ENCODE data around the gene CETP. TPM values are rescaled to one million over a fixed set of nuclear protein-coding genes. Genes with fewer than 3 reads are reported as not detected.

CETP gene
- total RNA-seq, 1 donor from 2014 or later: 3.1 TPM

DNA sequence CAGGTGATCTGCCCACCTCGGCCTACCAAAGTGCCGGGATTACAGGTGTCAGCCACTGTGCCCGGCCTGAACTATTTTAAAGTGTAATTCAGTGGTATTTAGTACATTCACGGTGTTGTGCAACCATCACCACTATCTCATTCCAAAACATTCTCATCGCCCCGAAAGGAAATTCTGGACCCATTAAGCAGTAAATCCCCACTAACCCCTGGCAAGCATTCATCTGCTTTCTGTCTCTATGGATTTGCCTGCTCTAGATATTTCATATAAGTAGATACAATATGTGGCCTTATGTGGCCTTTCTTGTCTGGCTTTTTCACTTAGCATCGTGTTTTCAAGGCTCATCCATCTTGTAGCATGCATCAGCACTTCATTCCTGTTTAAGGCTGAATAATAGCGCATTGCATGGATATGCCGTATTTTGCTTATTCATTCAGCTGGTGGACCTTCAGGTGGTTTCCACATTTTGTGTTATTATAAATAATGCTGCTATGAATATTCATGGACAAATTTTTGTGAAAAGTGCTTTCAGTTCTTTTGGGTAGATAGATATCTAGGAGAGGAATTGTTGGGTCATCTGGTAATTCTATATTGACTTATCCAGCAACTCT, 38.2 kb upstream of the CETP start:
- Histone ChIP-seq H3K9ac (ENCODE audit: low read depth in 1 of 3, low read length in 3 of 3) (no peak overlapping the region), H3K9me3 (ENCODE audit: control insufficient read depth in 3 of 3, low read length in 3 of 3) (no peaks in the 10 kb centered on the region), H3K27me3 (ENCODE audit: control insufficient read depth in 3 of 3, insufficient read depth in 3 of 3, low read length in 3 of 3) (no peaks in the 10 kb centered on the region), H3K27ac (ENCODE audit: low read depth, low read length) (no peak overlapping the region), H3K36me3 (ENCODE audit: control insufficient read depth in 3 of 3, insufficient read depth in 3 of 3, low read length in 3 of 3) (no peaks in the 10 kb centered on the region), H3K4me3 (ENCODE audit: low read length in 3 of 3) (no peak overlapping the region), H3K4me1 (ENCODE audit: control insufficient read depth in 3 of 3, insufficient read depth in 3 of 3, low read length in 3 of 3) (no peaks in the 10 kb centered on the region)

DNA sequence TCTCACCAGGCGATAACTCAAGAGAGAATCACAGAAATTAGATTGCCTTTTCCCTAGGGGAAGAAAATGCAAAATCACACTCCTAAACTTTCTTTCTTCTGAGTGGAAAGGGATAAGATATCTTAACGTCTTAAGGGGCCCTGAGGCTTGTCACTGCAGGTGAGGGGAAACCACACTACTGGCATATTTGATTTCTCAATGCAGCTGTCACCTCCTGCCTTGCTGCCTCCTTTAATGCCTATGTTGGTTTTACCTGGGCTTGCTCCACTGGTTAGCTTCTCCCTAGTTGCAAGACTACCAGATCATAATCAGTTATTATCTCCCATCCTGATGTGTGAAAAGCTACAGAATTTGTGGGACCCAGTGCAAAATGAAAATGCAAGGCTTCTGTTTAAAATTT, 34.3 kb upstream of the CETP start:
- H3K9me3 ChIP-seq (ENCODE audit: control insufficient read depth in 3 of 3, low read length in 3 of 3): no peaks in the 10 kb centered on the region
- no peak overlapping the region for H3K9ac ChIP-seq (ENCODE audit: low read depth in 1 of 3, low read length in 3 of 3)
- peaks cover 0 to under 1% (median 0%) of the 10 kb centered on the region in 3 donors for H3K36me3 ChIP-seq (ENCODE audit: control insufficient read depth in 3 of 3, insufficient read depth in 3 of 3, low read length in 3 of 3)
- H3K27ac ChIP-seq (ENCODE audit: low read depth, low read length): no peak overlapping the region
- H3K4me3 ChIP-seq (ENCODE audit: low read length in 3 of 3): no peak overlapping the region
- no peaks in the 10 kb centered on the region for H3K27me3 ChIP-seq (ENCODE audit: control insufficient read depth in 3 of 3, insufficient read depth in 3 of 3, low read length in 3 of 3)
- peaks cover 4 to 6% (median 4%) of the 10 kb centered on the region in 3 donors for H3K4me1 ChIP-seq (ENCODE audit: control insufficient read depth in 3 of 3, insufficient read depth in 3 of 3, low read length in 3 of 3)

DNA sequence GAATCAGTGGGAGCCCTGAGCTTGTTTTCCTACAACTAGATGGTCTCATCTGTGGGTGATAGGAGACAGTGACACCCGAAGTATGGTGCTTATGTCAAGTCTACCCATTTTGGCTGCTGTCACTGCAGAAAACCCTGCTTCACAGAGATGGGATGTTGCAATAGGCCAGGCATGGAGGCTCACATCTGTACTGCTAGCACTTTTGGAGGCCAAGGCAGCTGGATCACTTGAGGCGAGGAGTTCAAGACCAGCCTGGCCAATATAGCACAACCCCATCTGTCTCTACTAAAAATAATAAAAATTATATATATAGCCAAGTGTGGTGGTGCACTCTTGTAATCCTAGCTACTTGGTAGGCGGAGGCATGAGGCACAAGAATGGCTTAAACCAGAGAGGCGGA, 32.1 kb upstream of the CETP start:
- Histone ChIP-seq H3K27ac (ENCODE audit: low read depth, low read length) (no peak overlapping the region), H3K27me3 (ENCODE audit: control insufficient read depth in 3 of 3, insufficient read depth in 3 of 3, low read length in 3 of 3) (no peaks in the 10 kb centered on the region), H3K9me3 (ENCODE audit: control insufficient read depth in 3 of 3, low read length in 3 of 3) (no peaks in the 10 kb centered on the region), H3K4me3 (ENCODE audit: low read length in 3 of 3) (no peak overlapping the region), H3K36me3 (ENCODE audit: control insufficient read depth in 3 of 3, insufficient read depth in 3 of 3, low read length in 3 of 3) (peaks cover 0 to 2% (median 0%) of the 10 kb centered on the region in 3 donors), H3K9ac (ENCODE audit: low read depth in 1 of 3, low read length in 3 of 3) (no peak overlapping the region), H3K4me1 (ENCODE audit: control insufficient read depth in 3 of 3, insufficient read depth in 3 of 3, low read length in 3 of 3) (peaks cover 11 to 18% (median 13%) of the 10 kb centered on the region in 3 donors)

DNA sequence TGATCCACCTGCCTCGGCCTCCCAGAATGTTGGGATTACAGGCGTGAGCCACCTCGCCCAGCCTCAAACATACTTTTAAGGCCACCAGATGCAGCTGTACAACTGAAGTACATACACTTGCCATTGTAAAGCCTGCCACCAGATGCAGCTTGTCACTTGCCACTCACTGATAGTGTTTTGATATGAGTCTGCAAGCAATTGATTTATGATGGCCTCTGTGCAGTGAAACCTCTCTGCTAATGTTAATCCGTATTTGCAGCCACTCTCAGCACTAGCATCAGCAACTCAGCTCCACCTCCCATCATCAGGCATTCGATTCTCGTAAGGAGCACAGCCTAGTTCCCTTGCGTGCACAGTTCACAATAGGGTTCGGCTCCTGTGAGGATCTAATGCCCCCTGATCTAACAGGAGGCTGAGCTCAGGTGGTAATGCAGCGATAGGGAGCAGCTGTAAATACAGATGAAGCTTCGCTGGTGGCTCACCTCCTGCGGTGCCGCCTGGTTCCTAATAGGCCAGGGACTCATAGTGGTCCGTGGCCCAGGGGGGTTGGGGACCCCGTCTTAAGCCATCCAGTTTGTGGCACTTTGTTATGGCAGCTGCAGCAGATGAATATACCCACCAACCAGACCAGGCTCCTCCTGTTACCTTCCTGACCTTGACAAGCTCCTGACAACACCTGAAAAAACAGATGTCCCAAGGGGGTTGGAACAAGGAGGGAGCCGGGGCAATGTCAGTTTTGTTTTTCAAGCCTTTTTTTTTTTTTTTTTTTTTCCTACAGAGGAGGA, 31.1 kb upstream of the CETP start:
- no peaks in the 10 kb centered on the region for H3K9me3 ChIP-seq (ENCODE audit: control insufficient read depth in 3 of 3, low read length in 3 of 3)
- H3K4me3 ChIP-seq (ENCODE audit: low read length in 3 of 3): no peak overlapping the region
- peak overlapping the region; percentile 98 for H3K27ac ChIP-seq (ENCODE audit: low read depth, low read length)
- H3K9ac ChIP-seq (ENCODE audit: low read depth in 1 of 3, low read length in 3 of 3): peak overlapping the region in 1 of 3 donors; percentile 100
- peaks cover 7 to 8% (median 8%) of the 10 kb centered on the region in 3 donors for H3K36me3 ChIP-seq (ENCODE audit: control insufficient read depth in 3 of 3, insufficient read depth in 3 of 3, low read length in 3 of 3)
- peaks cover 19 to 26% (median 21%) of the 10 kb centered on the region in 3 donors for H3K4me1 ChIP-seq (ENCODE audit: control insufficient read depth in 3 of 3, insufficient read depth in 3 of 3, low read length in 3 of 3)
- H3K27me3 ChIP-seq (ENCODE audit: control insufficient read depth in 3 of 3, insufficient read depth in 3 of 3, low read length in 3 of 3): no peaks in the 10 kb centered on the region

DNA sequence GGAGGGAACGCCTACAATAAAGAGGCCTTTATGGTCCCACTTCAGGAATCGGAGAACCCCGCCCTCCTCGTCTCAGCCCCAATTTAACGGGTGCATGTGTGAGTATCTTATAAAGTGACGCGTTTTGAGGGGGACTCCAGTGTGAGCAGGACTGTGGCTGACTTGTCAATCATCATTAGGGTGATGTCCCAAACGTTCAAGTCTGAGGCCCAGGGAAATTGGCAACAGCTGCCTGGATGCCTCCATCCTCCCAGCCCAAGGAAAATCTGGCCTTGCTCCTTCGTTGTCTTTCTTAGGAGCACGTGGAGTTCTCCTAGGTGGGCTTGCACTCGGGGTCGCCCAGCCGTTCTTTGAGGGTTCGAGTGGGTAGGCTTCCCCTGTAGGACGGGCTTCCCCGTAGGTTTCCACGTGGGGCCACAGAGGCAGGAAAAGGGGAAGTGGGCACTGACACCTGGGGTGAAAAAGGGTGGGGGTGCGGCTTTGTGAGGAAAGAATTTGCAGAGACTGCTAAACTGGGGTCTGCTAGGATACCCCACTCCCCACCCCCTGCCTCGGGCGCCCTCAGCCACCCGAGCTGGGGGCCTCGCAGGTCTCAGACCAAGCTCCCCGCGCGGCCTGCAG, 30.4 kb upstream of the CETP start:
- peak overlapping the region; percentile 98 for H3K27ac ChIP-seq (ENCODE audit: low read depth, low read length)
- no peaks in the 10 kb centered on the region for H3K27me3 ChIP-seq (ENCODE audit: control insufficient read depth in 3 of 3, insufficient read depth in 3 of 3, low read length in 3 of 3)
- H3K36me3 ChIP-seq (ENCODE audit: control insufficient read depth in 3 of 3, insufficient read depth in 3 of 3, low read length in 3 of 3): peaks cover 11 to 15% (median 13%) of the 10 kb centered on the region in 3 donors
- peak overlapping the region; percentile 64 to 82 (median 77) for H3K4me3 ChIP-seq (ENCODE audit: low read length in 3 of 3)
- H3K9ac ChIP-seq (ENCODE audit: low read depth in 1 of 3, low read length in 3 of 3): peak overlapping the region; percentile 84 to 100 (median 88)
- no peaks in the 10 kb centered on the region for H3K9me3 ChIP-seq (ENCODE audit: control insufficient read depth in 3 of 3, low read length in 3 of 3)
- H3K4me1 ChIP-seq (ENCODE audit: control insufficient read depth in 3 of 3, insufficient read depth in 3 of 3, low read length in 3 of 3): peaks cover 19 to 31% (median 22%) of the 10 kb centered on the region in 3 donors

DNA sequence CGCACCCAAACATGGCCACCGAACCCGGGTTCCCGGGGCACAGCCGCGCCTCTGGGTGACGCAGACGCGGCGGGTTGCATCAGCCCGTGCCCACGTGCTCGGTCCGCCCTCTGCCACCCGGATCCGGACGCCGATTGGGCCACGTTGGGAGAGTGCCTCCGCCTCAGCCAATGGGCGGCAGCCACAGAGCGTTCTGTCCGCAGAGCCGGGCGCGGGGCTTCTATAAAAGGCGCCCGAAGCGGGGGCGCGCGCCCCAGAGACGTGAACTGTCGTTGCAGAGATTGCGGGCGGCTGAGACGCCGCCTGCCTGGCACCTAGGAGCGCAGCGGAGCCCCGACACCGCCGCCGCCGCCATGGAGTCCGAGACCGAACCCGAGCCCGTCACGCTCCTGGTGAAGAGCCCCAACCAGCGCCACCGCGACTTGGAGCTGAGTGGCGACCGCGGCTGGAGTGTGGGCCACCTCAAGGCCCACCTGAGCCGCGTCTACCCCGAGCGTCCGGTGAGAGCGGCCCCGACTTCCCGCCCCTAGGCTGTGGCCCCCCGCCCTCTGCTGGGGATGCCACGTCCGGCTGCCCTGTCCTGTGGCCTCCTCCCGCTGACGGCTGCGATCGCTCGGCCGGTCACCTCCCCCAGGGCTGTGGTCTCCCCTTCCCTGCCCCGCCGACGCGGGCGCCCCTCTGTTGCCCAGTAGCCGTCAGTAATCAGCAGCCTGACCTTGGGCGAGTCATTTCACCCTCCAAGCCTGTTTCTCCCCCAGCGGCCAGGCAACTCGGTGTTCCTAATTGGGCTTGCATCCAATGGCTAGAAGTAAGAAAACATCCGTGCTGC, 29.6 kb upstream of the CETP start, which contains the start of gene HERPUD1:
TSS of gene HERPUD1 (plus strand) at position 251 of the 829 bp plus-strand sequence. CDS start at position 354, 103 bp downstream.
- Histone ChIP-seq H3K9me3 (ENCODE audit: control insufficient read depth in 3 of 3, low read length in 3 of 3) (no peaks in the 10 kb centered on the region), H3K4me1 (ENCODE audit: control insufficient read depth in 3 of 3, insufficient read depth in 3 of 3, low read length in 3 of 3) (peaks cover 19 to 31% (median 25%) of the 10 kb centered on the region in 3 donors), H3K36me3 (ENCODE audit: control insufficient read depth in 3 of 3, insufficient read depth in 3 of 3, low read length in 3 of 3) (peaks cover 19 to 22% (median 20%) of the 10 kb centered on the region in 3 donors), H3K27ac (ENCODE audit: low read depth, low read length) (peak within 1 kb of the TSS; percentile 98), H3K4me3 (ENCODE audit: low read length in 3 of 3) (peak within 1 kb of the TSS; percentile 95 to 98 (median 97)), H3K9ac (ENCODE audit: low read depth in 1 of 3, low read length in 3 of 3) (peak within 1 kb of the TSS; percentile 95 to 100 (median 98)), H3K27me3 (ENCODE audit: control insufficient read depth in 3 of 3, insufficient read depth in 3 of 3, low read length in 3 of 3) (no peaks in the 10 kb centered on the region)

DNA sequence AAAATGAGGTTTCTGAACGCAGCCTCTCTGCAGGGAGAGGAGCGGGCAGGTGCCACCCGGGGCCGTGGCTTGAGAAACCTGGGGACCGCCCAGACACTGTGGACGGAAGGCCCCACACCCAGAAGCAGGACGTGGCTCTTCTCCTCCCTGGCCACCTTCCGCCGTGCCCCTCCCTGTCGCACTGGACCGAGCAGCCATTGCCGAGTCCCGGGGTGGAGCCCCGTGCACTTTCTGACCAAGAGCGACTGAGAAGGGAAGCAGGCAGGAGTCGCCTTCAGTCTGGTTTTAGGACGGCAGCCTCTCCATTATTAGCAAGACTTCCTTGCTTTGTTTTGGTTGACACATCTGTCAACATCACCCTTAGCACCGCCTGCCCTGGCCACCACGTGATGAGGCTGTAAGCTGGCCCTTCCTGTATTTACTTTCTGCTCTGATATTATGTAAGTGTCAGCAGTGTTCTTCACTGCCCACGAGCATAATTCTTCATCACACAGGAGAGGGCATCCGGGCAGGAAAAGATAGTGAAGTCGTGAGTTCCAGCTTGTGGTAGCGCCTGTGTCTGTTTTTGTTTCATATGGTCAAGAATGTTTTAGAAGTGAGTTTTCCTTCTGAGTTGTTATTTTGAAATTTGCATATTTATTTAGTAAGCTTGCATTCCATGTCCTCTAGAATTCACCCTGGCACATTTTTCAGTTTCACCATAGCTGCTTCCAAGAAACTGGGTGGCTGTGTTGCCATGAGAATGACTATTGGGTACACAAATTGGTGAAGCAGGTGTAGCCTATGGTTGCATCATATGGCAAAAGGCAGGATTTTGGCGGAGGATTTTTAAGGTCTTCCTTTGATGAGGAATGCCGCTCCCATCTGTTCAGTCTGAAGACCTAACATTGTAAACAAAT, 28.8 kb upstream of the CETP start:
- H3K36me3 ChIP-seq (ENCODE audit: control insufficient read depth in 3 of 3, insufficient read depth in 3 of 3, low read length in 3 of 3): peaks cover 24 to 30% (median 25%) of the 10 kb centered on the region in 3 donors
- H3K27me3 ChIP-seq (ENCODE audit: control insufficient read depth in 3 of 3, insufficient read depth in 3 of 3, low read length in 3 of 3): no peaks in the 10 kb centered on the region
- H3K9me3 ChIP-seq (ENCODE audit: control insufficient read depth in 3 of 3, low read length in 3 of 3): no peaks in the 10 kb centered on the region
- H3K4me3 ChIP-seq (ENCODE audit: low read length in 3 of 3): peak overlapping the region; percentile 95 to 98 (median 97)
- peaks cover 19 to 31% (median 25%) of the 10 kb centered on the region in 3 donors for H3K4me1 ChIP-seq (ENCODE audit: control insufficient read depth in 3 of 3, insufficient read depth in 3 of 3, low read length in 3 of 3)
- peak overlapping the region; percentile 98 for H3K27ac ChIP-seq (ENCODE audit: low read depth, low read length)
- H3K9ac ChIP-seq (ENCODE audit: low read depth in 1 of 3, low read length in 3 of 3): peak overlapping the region; percentile 95 to 100 (median 98)

DNA sequence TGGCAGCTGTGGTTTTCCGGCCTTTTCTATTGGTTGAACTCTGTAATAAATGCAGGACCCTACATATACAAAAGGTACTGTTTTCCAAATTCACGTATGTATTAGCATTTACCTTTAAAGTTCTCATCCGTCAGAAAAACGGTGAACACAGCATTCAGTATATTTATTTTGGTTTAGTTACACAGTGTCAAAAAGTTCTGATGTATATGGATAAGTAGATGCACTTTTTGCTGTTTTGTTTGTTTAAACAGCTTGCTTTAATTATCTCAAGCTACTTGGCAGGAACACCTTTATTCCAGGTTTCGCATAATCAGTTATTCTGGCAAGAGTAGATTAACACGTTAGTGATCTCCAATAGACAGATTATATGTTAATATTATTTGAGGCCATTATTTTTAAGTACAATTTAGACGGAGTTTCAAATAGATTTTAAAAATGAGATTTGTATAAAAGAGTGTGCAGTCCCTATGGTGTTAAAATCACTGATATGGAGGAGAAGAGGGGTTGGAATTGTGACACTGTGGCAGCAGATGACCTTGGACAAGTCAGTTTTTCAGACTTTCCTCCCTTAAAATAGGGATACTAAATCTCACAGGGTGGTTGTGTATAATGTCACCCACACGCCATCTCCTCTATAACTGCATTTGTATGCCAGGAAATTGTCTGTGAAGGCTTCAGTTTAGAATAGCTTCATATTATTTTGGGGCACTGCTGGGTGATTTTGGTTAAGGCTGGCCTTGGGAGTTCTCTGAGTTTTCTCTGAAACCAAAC, 27.7 kb upstream of the CETP start:
- Histone ChIP-seq H3K27ac (ENCODE audit: low read depth, low read length) (peak overlapping the region; percentile 98), H3K9ac (ENCODE audit: low read depth in 1 of 3, low read length in 3 of 3) (peak overlapping the region; percentile 95 to 100 (median 98)), H3K9me3 (ENCODE audit: control insufficient read depth in 3 of 3, low read length in 3 of 3) (no peaks in the 10 kb centered on the region), H3K4me1 (ENCODE audit: control insufficient read depth in 3 of 3, insufficient read depth in 3 of 3, low read length in 3 of 3) (peaks cover 23 to 31% (median 25%) of the 10 kb centered on the region in 3 donors), H3K4me3 (ENCODE audit: low read length in 3 of 3) (peak overlapping the region; percentile 95 to 98 (median 97)), H3K36me3 (ENCODE audit: control insufficient read depth in 3 of 3, insufficient read depth in 3 of 3, low read length in 3 of 3) (peaks cover 33 to 39% (median 33%) of the 10 kb centered on the region in 3 donors), H3K27me3 (ENCODE audit: control insufficient read depth in 3 of 3, insufficient read depth in 3 of 3, low read length in 3 of 3) (no peaks in the 10 kb centered on the region)

Data from skeletal muscle tissue (tissue), 4 donors.